ENCODE measurements around the gene CRYZL1.
"Not testable (repeated sequence)": the region's sequence is repeated elsewhere in the genome, so short reads cannot be mapped to it uniquely, and the experiment has no call there.

DNA sequence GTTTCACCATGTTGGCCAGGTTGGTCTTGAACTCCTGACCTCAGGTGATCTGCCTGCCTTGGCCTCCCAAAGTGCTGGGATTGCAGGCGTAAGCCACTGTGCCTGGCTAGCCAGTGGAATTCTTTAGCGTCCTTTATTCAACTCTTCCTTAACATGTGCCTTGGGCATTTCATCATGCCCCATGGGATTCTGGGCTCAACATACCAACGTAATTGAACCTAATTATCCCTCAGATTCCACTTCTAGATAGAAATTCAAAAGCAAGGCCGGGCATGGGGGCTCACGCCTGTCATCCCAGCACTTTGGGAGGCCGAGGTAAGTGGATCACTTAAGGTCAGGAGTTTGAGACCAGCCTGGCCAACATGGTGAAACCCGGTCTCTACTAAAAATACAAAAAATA, 15.4 kb downstream of the CRYZL1 start:
- TF ChIP-seq, protein P1, sequence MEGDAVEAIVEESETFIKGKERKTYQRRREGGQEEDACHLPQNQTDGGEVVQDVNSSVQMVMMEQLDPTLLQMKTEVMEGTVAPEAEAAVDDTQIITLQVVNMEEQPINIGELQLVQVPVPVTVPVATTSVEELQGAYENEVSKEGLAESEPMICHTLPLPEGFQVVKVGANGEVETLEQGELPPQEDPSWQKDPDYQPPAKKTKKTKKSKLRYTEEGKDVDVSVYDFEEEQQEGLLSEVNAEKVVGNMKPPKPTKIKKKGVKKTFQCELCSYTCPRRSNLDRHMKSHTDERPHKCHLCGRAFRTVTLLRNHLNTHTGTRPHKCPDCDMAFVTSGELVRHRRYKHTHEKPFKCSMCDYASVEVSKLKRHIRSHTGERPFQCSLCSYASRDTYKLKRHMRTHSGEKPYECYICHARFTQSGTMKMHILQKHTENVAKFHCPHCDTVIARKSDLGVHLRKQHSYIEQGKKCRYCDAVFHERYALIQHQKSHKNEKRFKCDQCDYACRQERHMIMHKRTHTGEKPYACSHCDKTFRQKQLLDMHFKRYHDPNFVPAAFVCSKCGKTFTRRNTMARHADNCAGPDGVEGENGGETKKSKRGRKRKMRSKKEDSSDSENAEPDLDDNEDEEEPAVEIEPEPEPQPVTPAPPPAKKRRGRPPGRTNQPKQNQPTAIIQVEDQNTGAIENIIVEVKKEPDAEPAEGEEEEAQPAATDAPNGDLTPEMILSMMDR (optimal IDR thresholded peaks at IDR 0.05 in 1 of 3, IDR thresholded peaks at IDR 0.05 in 1 of 3, conservative IDR thresholded peaks at IDR 0.05 in 1 of 3; ENCODE audit: extremely low read depth in 1 of 3, insufficient read depth in 2 of 3, low read length in 3 of 3): not testable (repeated sequence)
- not testable (repeated sequence) for TF ChIP-seq EZH2 (IDR thresholded peaks at IDR 0.05; ENCODE audit: low read length)
